OCI-LY3 (cell line): ENCODE results near the gene ATXN7L2.

Experiments
- H2AFZ ChIP-seq: fragments of 200-600, 300-600 bp; shearing (Covaris generic); 2 replicates; pipeline ENCODE4 v1.6.0; 2014; ENCODE audit warnings: antibody characterized with exemption, low read depth, low read length
- H3K27ac ChIP-seq: fragments of 200-600, 300-600 bp; sonication (generic); 2 replicates; pipeline ENCODE4 v1.5.1; 2014; ENCODE audit warnings: mild to moderate bottlenecking, low read length, moderate library complexity, mixed read lengths
- H3K27me3 ChIP-seq: fragments of 200-600, 300-600 bp; sonication (generic); 2 replicates; pipeline ENCODE4 v1.6.1; 2014; ENCODE audit warnings: low read depth, low read length, mixed read lengths
- H3K36me3 ChIP-seq: fragments of 200-600, 300-600 bp; sonication (generic); replicated peaks from 2 replicates; pipeline ENCODE3; 2014; ENCODE audit warnings: low read depth, low read length, mixed read lengths
- H3K4me1 ChIP-seq: fragments of 300-600, 200-600 bp; sonication (generic); 2 replicates; pipeline ENCODE4 v1.6.1; 2014; ENCODE audit warnings: low read length, mixed read lengths
- H3K4me2 ChIP-seq: fragments of 200-600, 300-600 bp; sonication (generic); 2 replicates; pipeline ENCODE4 v1.6.1; 2014; ENCODE audit warnings: low read length, mixed read lengths
- H3K4me3 ChIP-seq: fragments of 300-600, 200-600 bp; sonication (generic); 2 replicates; pipeline ENCODE4 v1.5.1; 2014; ENCODE audit warnings: antibody characterized with exemption, mild to moderate bottlenecking, low read length, moderate library complexity
- H3K79me2 ChIP-seq: fragments of 300-600, 200-600 bp; shearing (Covaris generic); 2 replicates; pipeline ENCODE4 v1.6.1; 2014; ENCODE audit warnings: mild to moderate bottlenecking, low read length, mixed read lengths
- H3K9ac ChIP-seq: fragments of 300-600, 200-600 bp; shearing (Covaris generic); 2 replicates; pipeline ENCODE4 v1.6.0; 2014; ENCODE audit warnings: mild to moderate bottlenecking, low read length, moderate library complexity
- H3K9me3 ChIP-seq: fragments of 200-600, 300-600 bp; shearing (Covaris generic); 2 replicates; pipeline ENCODE4 v1.6.1; 2014; ENCODE audit warnings: low read length, mixed read lengths; ENCODE audit not compliant: insufficient read depth
- H4K20me1 ChIP-seq: fragments of 200-600, 300-600 bp; sonication (generic); 2 replicates; pipeline ENCODE4 v1.6.1; 2016; ENCODE audit warnings: low read length, mixed read lengths; ENCODE audit not compliant: insufficient read depth
- CTCF ChIP-seq: fragments of 200-600, 300-600 bp; sonication (generic); IDR thresholded peaks from 2 replicates; pipeline ENCODE4 v1.5.1; 2014; ENCODE audit warnings: antibody characterized with exemption, low read length, low read depth
- EZH2phosphoT487 ChIP-seq: fragments of 200-600 bp; shearing (Covaris generic); IDR thresholded peaks from 2 replicates; pipeline ENCODE4 v1.6.1; 2018; ENCODE audit warnings: antibody characterized with exemption, mixed run types, low read depth

Gene ATXN7L2

GRCh38 chr1:109538827-109539555 is 55.3 kb downstream of the ATXN7L2 start:
- Histone ChIP-seq H3K4me3 (no peak overlapping the region), H3K79me2 (no peaks in the 10 kb centered on the region), H3K4me1 (no peaks in the 10 kb centered on the region), H3K27ac (no peak overlapping the region), H3K9me3 (no peaks in the 10 kb centered on the region), H3K27me3 (no peaks in the 10 kb centered on the region), H3K9ac (no peak overlapping the region), H3K36me3 (no peaks in the 10 kb centered on the region), H2AFZ (no peak overlapping the region), H3K4me2 (no peak overlapping the region), H4K20me1 (no peaks in the 10 kb centered on the region)
- no peak for TF ChIP-seq CTCF
- TF ChIP-seq EZH2phosphoT487 = no peak

- no peak for TF ChIP-seq CTCF
- no peak for TF ChIP-seq EZH2phosphoT487
- Histone ChIP-seq H3K9me3 (no peaks in the 10 kb centered on the region), H3K4me3 (no peak within 1 kb of the TSS), H3K79me2 (no peaks in the 10 kb centered on the region), H4K20me1 (no peaks in the 10 kb centered on the region), H2AFZ (no peak within 1 kb of the TSS), H3K4me1 (no peaks in the 10 kb centered on the region), H3K27me3 (no peaks in the 10 kb centered on the region), H3K27ac (no peak within 1 kb of the TSS), H3K4me2 (no peak within 1 kb of the TSS), H3K36me3 (no peaks in the 10 kb centered on the region), H3K9ac (no peak within 1 kb of the TSS)
Measured at GRCh38 chr1:109539676-109540075, 56.0 kb downstream of the ATXN7L2 start, which contains the start of gene GPR61. Gene GPR61, plus strand, starts transcription at chr1:109539872. Its CDS starts 3,151 bp downstream, at chr1:109543023.

- Histone ChIP-seq H3K4me2 (no peak overlapping the region), H3K27me3 (no peaks in the 10 kb centered on the region), H4K20me1 (no peaks in the 10 kb centered on the region), H3K79me2 (no peaks in the 10 kb centered on the region), H3K27ac (no peak overlapping the region), H3K9ac (no peak overlapping the region), H3K36me3 (no peaks in the 10 kb centered on the region), H3K4me1 (no peaks in the 10 kb centered on the region), H3K9me3 (no peaks in the 10 kb centered on the region), H3K4me3 (no peak overlapping the region), H2AFZ (no peak overlapping the region)
- TF ChIP-seq EZH2phosphoT487 (no peak), CTCF (no peak)
Measured at GRCh38 chr1:109541102-109541501, 57.4 kb downstream of the ATXN7L2 start.
